Measurements from ENCODE around the gene ZGRF1. TPM values are rescaled to one million over a fixed set of nuclear protein-coding genes. Genes with fewer than 3 reads are reported as not detected.
"Not testable (repeated sequence)": the region's sequence is repeated elsewhere in the genome, so short reads cannot be mapped to it uniquely, and the experiment has no call there.

Gene ZGRF1
- polyA plus RNA-seq, 1 donor from 2014 or later, result 1.9 TPM

GRCh38 chr4:112546476-112546875 is 90.2 kb downstream of the ZGRF1 start:
- peaks cover 4% of the 10 kb centered on the region for H3K36me3 Mint-ChIP-seq
- no peaks in the 10 kb centered on the region for H3K27me3 Mint-ChIP-seq
- H3K4me3 Mint-ChIP-seq, result no peak overlapping the region
- no peak overlapping the region for H3K27ac Mint-ChIP-seq
- H3K4me1 Mint-ChIP-seq, result no peaks in the 10 kb centered on the region
- H3K9me3 Mint-ChIP-seq, result peaks cover 0 to 1% (median 0%) of the 10 kb centered on the region in 3 donors

GRCh38 chr4:112545346-112545745 is 91.4 kb downstream of the ZGRF1 start:
- Mint-ChIP-seq H3K27ac (no peak overlapping the region), H3K9me3 (peaks cover 0 to 1% (median 0%) of the 10 kb centered on the region in 3 donors), H3K36me3 (peaks cover 4% of the 10 kb centered on the region), H3K4me1 (no peaks in the 10 kb centered on the region), H3K27me3 (no peaks in the 10 kb centered on the region), H3K4me3 (no peak overlapping the region)

GRCh38 chr4:112540695-112541094 is 96.0 kb downstream of the ZGRF1 start:
- no peak overlapping the region for H3K27ac Mint-ChIP-seq
- no peaks in the 10 kb centered on the region for H3K27me3 Mint-ChIP-seq
- H3K4me3 Mint-ChIP-seq, result no peak overlapping the region
- H3K36me3 Mint-ChIP-seq, result peaks cover 8% of the 10 kb centered on the region
- peaks cover 0 to 1% (median 0%) of the 10 kb centered on the region in 3 donors for H3K9me3 Mint-ChIP-seq
- H3K4me1 Mint-ChIP-seq, result no peaks in the 10 kb centered on the region

- Mint-ChIP-seq H3K27ac (no peak overlapping the region), H3K9me3 (no peaks in the 10 kb centered on the region), H3K4me1 (no peaks in the 10 kb centered on the region), H3K27me3 (no peaks in the 10 kb centered on the region), H3K36me3 (peaks cover 4% of the 10 kb centered on the region), H3K4me3 (no peak overlapping the region)
These were observed 100.6 kb downstream of the ZGRF1 start for GRCh38 chr4:112536123-112536522.

GRCh38 chr4:112532267-112532666 is 104.4 kb downstream of the ZGRF1 start:
- no peaks in the 10 kb centered on the region for H3K36me3 Mint-ChIP-seq

GRCh38 chr4:112531146-112531545 is 105.6 kb downstream of the ZGRF1 start:
- Mint-ChIP-seq H3K4me3 (no peak overlapping the region), H3K4me1 (no peaks in the 10 kb centered on the region), H3K27ac (no peak overlapping the region), H3K36me3 (no peaks in the 10 kb centered on the region), H3K27me3 (peaks cover 3% of the 10 kb centered on the region), H3K9me3 (no peaks in the 10 kb centered on the region)

More at GRCh38 chr4:112532267-112532666, 104.4 kb downstream of the ZGRF1 start:
- Mint-ChIP-seq H3K4me3 (no peak overlapping the region), H3K4me1 (no peaks in the 10 kb centered on the region), H3K27ac (no peak overlapping the region), H3K27me3 (peaks cover 3% of the 10 kb centered on the region), H3K9me3 (no peaks in the 10 kb centered on the region)

GRCh38 chr4:112526061-112526460 is 110.6 kb downstream of the ZGRF1 start:
- H3K27me3 Mint-ChIP-seq, result peaks cover 24% of the 10 kb centered on the region

GRCh38 chr4:112523764-112524505 is 112.8 kb downstream of the ZGRF1 start:
- peak overlapping the region; percentile 2 to 40 (median 6) for H3K27ac Mint-ChIP-seq
- no peaks in the 10 kb centered on the region for H3K36me3 Mint-ChIP-seq
- peak overlapping the region; percentile 78 to 91 (median 84) for H3K4me3 Mint-ChIP-seq
- peaks cover 0 to 9% (median 3%) of the 10 kb centered on the region in 3 donors for H3K9me3 Mint-ChIP-seq
- peaks cover 38% of the 10 kb centered on the region for H3K27me3 Mint-ChIP-seq
- peaks cover 4 to 18% (median 17%) of the 10 kb centered on the region in 3 donors for H3K4me1 Mint-ChIP-seq

More at GRCh38 chr4:112526061-112526460, 110.6 kb downstream of the ZGRF1 start:
- peaks cover 0 to 9% (median 3%) of the 10 kb centered on the region in 3 donors for H3K9me3 Mint-ChIP-seq
- peak overlapping the region in 1 of 4 donors; percentile 27 for H3K4me3 Mint-ChIP-seq
- H3K36me3 Mint-ChIP-seq, result no peaks in the 10 kb centered on the region
- H3K27ac Mint-ChIP-seq, result peak overlapping the region in 1 of 3 donors; percentile 58
- H3K4me1 Mint-ChIP-seq, result peaks cover 4 to 14% (median 12%) of the 10 kb centered on the region in 3 donors

GRCh38 chr4:112523008-112523721 is 113.5 kb downstream of the ZGRF1 start:
- no peaks in the 10 kb centered on the region for H3K36me3 Mint-ChIP-seq
- peak overlapping the region; percentile 78 to 91 (median 84) for H3K4me3 Mint-ChIP-seq
- peaks cover 0 to 9% (median 5%) of the 10 kb centered on the region in 3 donors for H3K9me3 Mint-ChIP-seq
- H3K27me3 Mint-ChIP-seq, result peaks cover 43% of the 10 kb centered on the region
- peaks cover 6 to 18% (median 18%) of the 10 kb centered on the region in 3 donors for H3K4me1 Mint-ChIP-seq
- H3K27ac Mint-ChIP-seq, result peak overlapping the region; percentile 40 to 88 (median 51)

- not testable (repeated sequence) for H3K36me3 Mint-ChIP-seq
- peaks cover 51% of the 10 kb centered on the region for H3K27me3 Mint-ChIP-seq
- H3K4me3 Mint-ChIP-seq, result peak overlapping the region in 3 of 4 donors; percentile 78 to 91 (median 89)
- peaks cover 0 to 14% (median 9%) of the 10 kb centered on the region in 3 donors for H3K9me3 Mint-ChIP-seq
- peaks cover 14 to 26% (median 25%) of the 10 kb centered on the region in 3 donors for H3K4me1 Mint-ChIP-seq
- peak overlapping the region; percentile 51 to 89 (median 76) for H3K27ac Mint-ChIP-seq
These were observed 114.3 kb downstream of the ZGRF1 start for GRCh38 chr4:112522431-112522830.

GRCh38 chr4:112521123-112522023 is 115.3 kb downstream of the ZGRF1 start:
- peak overlapping the region in 3 of 4 donors; percentile 38 to 79 (median 78) for H3K4me3 Mint-ChIP-seq
- peak overlapping the region; percentile 76 to 94 (median 89) for H3K27ac Mint-ChIP-seq
- H3K4me1 Mint-ChIP-seq, result peaks cover 21 to 34% (median 34%) of the 10 kb centered on the region in 3 donors
- no peaks in the 10 kb centered on the region for H3K36me3 Mint-ChIP-seq
- peaks cover 59% of the 10 kb centered on the region for H3K27me3 Mint-ChIP-seq
- H3K9me3 Mint-ChIP-seq, result peaks cover 0 to 14% (median 9%) of the 10 kb centered on the region in 3 donors

GRCh38 chr4:112520598-112521122 is 116.0 kb downstream of the ZGRF1 start:
- peaks cover 21 to 35% (median 34%) of the 10 kb centered on the region in 3 donors for H3K4me1 Mint-ChIP-seq
- peak overlapping the region in 3 of 4 donors; percentile 8 to 79 (median 78) for H3K4me3 Mint-ChIP-seq
- H3K27ac Mint-ChIP-seq, result peak overlapping the region; percentile 76 to 94 (median 89)
- H3K27me3 Mint-ChIP-seq, result peaks cover 57% of the 10 kb centered on the region
- no peaks in the 10 kb centered on the region for H3K36me3 Mint-ChIP-seq
- H3K9me3 Mint-ChIP-seq, result peaks cover 0 to 14% (median 9%) of the 10 kb centered on the region in 3 donors

- Mint-ChIP-seq H3K27ac (peak overlapping the region; percentile 76 to 94 (median 89)), H3K4me3 (peak overlapping the region in 3 of 4 donors; percentile 29 to 78 (median 78)), H3K27me3 (peaks cover 60% of the 10 kb centered on the region), H3K36me3 (peaks cover 2% of the 10 kb centered on the region), H3K4me1 (peaks cover 24 to 38% (median 37%) of the 10 kb centered on the region in 3 donors), H3K9me3 (peaks cover 0 to 14% (median 9%) of the 10 kb centered on the region in 3 donors)
These were observed 116.8 kb downstream of the ZGRF1 start for GRCh38 chr4:112519689-112520597.

All from IgD-negative memory B cell (primary cell).